ENCODE measurements around the gene DERL3. TPM values are rescaled to one million over a fixed set of nuclear protein-coding genes. Genes with fewer than 3 reads are reported as not detected.

Gene DERL3
- total RNA-seq, 1 donor from 2014 or later = 1.1 TPM

GRCh38 chr22:23840026-23840425 is 1.2 kb upstream of the DERL3 start:
- Histone ChIP-seq H3K9ac (no peak overlapping the region), H3F3A (ENCODE audit: low read depth) (peaks cover 24% of the 10 kb centered on the region), H3K27ac (no peak overlapping the region), H3K36me3 (no peaks in the 10 kb centered on the region), H3K4me1 (peaks cover 22% of the 10 kb centered on the region), H2AFZ (replicated peaks) (no peak overlapping the region), H3K79me2 (ENCODE audit: low read depth) (no peaks in the 10 kb centered on the region), H3K4me3 (no peak overlapping the region), H3K4me2 (no peak overlapping the region), H3K9me3 (ENCODE audit: low read depth) (no peaks in the 10 kb centered on the region), H3K27me3 (peaks cover 10% of the 10 kb centered on the region), H4K20me1 (ENCODE audit: low read depth) (peaks cover 24% of the 10 kb centered on the region)
- H3K36me3 Mint-ChIP-seq = peaks cover 6% of the 10 kb centered on the region
- DNase-seq (ENCODE audit: low spot score) = no peak
- peak overlapping the region; percentile 75 for H3K4me3 Mint-ChIP-seq
- TF ChIP-seq EZH2 (IDR thresholded peaks at IDR 0.05) = no peak
- no peak for TF ChIP-seq CTCF (IDR thresholded peaks at IDR 0.05)
- H3K27me3 Mint-ChIP-seq (ENCODE audit: insufficient read depth, low read depth) = peaks cover 17% of the 10 kb centered on the region
- no peaks in the 10 kb centered on the region for H3K9me3 Mint-ChIP-seq
- peaks cover 36% of the 10 kb centered on the region for H3K4me1 Mint-ChIP-seq
- peak overlapping the region; percentile 1 for H3K27ac Mint-ChIP-seq

DNA sequence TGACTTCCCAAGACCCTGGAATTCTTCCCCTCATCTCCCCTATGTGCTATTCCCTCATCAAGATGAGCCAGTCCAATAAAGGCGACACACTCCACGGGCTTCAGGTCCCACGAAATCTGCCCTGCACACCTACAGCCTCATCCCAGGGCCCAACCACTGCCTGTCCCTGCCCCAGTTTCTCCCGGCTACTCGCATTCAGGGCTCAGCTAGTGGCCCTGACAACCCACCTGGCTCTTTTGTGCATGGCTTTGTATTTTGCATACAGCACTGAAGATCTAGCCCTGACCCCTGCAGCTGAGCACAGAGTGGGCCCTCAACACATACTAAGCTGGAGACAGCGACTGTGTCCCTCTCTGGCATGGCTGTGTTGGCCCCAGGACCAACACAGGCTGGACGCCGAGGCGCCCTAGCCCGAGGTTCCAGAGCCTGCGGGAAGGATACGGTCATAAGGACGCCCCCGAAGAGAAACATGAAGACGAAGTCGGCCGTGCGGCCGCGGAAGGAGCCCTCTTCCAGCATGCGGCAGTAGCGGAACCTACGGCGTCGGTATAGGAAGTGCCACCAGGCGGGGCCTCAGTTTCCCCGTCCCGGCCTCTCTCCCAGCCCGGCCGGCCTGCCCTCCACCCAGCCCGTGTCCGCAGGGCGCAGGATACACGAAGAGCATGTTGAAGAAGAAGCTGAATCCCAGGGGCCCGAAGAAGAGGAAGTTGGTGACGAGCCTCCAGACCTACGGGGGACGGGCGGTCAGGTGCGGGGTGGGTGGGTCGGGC is 710 bp downstream of the DERL3 start:
- Histone ChIP-seq H3K4me2 (peak overlapping the region; percentile 80), H3K27me3 (peaks cover 10% of the 10 kb centered on the region), H3K36me3 (no peaks in the 10 kb centered on the region), H3F3A (ENCODE audit: low read depth) (peaks cover 24% of the 10 kb centered on the region), H3K4me1 (peaks cover 22% of the 10 kb centered on the region), H3K79me2 (ENCODE audit: low read depth) (no peaks in the 10 kb centered on the region), H4K20me1 (ENCODE audit: low read depth) (peaks cover 31% of the 10 kb centered on the region), H3K9me3 (ENCODE audit: low read depth) (no peaks in the 10 kb centered on the region), H3K4me3 (peak overlapping the region; percentile 48), H2AFZ (replicated peaks) (no peak overlapping the region), H3K27ac (no peak overlapping the region), H3K9ac (no peak overlapping the region)
- H3K4me3 Mint-ChIP-seq = peak overlapping the region; percentile 94
- DNase-seq (ENCODE audit: low spot score) = peak; percentile 46
- H3K27ac Mint-ChIP-seq = no peak overlapping the region
- no peaks in the 10 kb centered on the region for H3K9me3 Mint-ChIP-seq
- peaks cover 36% of the 10 kb centered on the region for H3K4me1 Mint-ChIP-seq
- TF ChIP-seq CTCF (IDR thresholded peaks at IDR 0.05) (no peak), EZH2phosphoT487 (IDR thresholded peaks at IDR 0.05) (no peak), EZH2 (IDR thresholded peaks at IDR 0.05) (no peak)
- peaks cover 7% of the 10 kb centered on the region for H3K36me3 Mint-ChIP-seq
- peaks cover 18% of the 10 kb centered on the region for H3K27me3 Mint-ChIP-seq (ENCODE audit: insufficient read depth, low read depth)

GRCh38 chr22:23837496-23837859 is 1.3 kb downstream of the DERL3 start:
- no peak overlapping the region for H2AFZ ChIP-seq (replicated peaks)
- peaks cover 10% of the 10 kb centered on the region for H3K27me3 ChIP-seq
- no peaks in the 10 kb centered on the region for H3K79me2 ChIP-seq (ENCODE audit: low read depth)
- H3K36me3 ChIP-seq = no peaks in the 10 kb centered on the region
- no peak for TF ChIP-seq CTCF (IDR thresholded peaks at IDR 0.05)
- no peak for TF ChIP-seq EZH2 (IDR thresholded peaks at IDR 0.05)
- no peak for TF ChIP-seq EZH2phosphoT487 (IDR thresholded peaks at IDR 0.05)
- H3K9me3 Mint-ChIP-seq = no peaks in the 10 kb centered on the region
- H3K4me1 ChIP-seq = peaks cover 21% of the 10 kb centered on the region
- peak overlapping the region; percentile 94 for H3K4me3 Mint-ChIP-seq
- peaks cover 7% of the 10 kb centered on the region for H3K36me3 Mint-ChIP-seq
- H3K4me3 ChIP-seq = no peak overlapping the region
- no peak overlapping the region for H3K9ac ChIP-seq
- peak overlapping the region; percentile 80 for H3K4me2 ChIP-seq
- no peaks in the 10 kb centered on the region for H3K9me3 ChIP-seq (ENCODE audit: low read depth)
- DNase-seq (ENCODE audit: low spot score) = no peak
- H3K27ac Mint-ChIP-seq = no peak overlapping the region
- H3K4me1 Mint-ChIP-seq = peaks cover 36% of the 10 kb centered on the region
- peaks cover 33% of the 10 kb centered on the region for H4K20me1 ChIP-seq (ENCODE audit: low read depth)
- H3K27ac ChIP-seq = no peak overlapping the region
- peaks cover 24% of the 10 kb centered on the region for H3F3A ChIP-seq (ENCODE audit: low read depth)
- H3K27me3 Mint-ChIP-seq (ENCODE audit: insufficient read depth, low read depth) = peaks cover 12% of the 10 kb centered on the region
